H9 (cell line): ENCODE measurements around the gene COMMD1. TPM values are rescaled to one million over a fixed set of nuclear protein-coding genes. Genes with fewer than 3 reads are reported as not detected.

ENCODE experiments used
- DNase-seq: peaks from one replicate; pipeline ENCODE4 v3.0.0-alpha.2; 2017
- H2AFZ ChIP-seq: one replicate; pipeline ENCODE4 v1.6.1; 2013; ENCODE audit warnings: mild to moderate bottlenecking, low read length, control low read depth, moderate library complexity
- H2AK5ac ChIP-seq: 2 replicates; pipeline ENCODE4 v1.6.1; 2013; ENCODE audit warnings: low read length, control low read depth, mixed read lengths; ENCODE audit not compliant: insufficient read length
- H2BK120ac ChIP-seq: one replicate; pipeline ENCODE4 v1.6.1; 2013; ENCODE audit warnings: low read depth, mild to moderate bottlenecking, low read length, control low read depth, inconsistent platforms; ENCODE audit not compliant: poor library complexity, severe bottlenecking
- H2BK12ac ChIP-seq: 2 replicates; pipeline ENCODE4 v1.6.1; 2013; ENCODE audit warnings: low read length, control low read depth, mixed read lengths, low read depth; ENCODE audit not compliant: insufficient read length
- H2BK15ac ChIP-seq: 2 replicates; pipeline ENCODE4 v1.6.1; 2013; ENCODE audit warnings: low read depth, low read length, control low read depth
- H2BK20ac ChIP-seq: one replicate; pipeline ENCODE4 v1.6.1; 2013; ENCODE audit warnings: low read depth, mild to moderate bottlenecking, low read length, control low read depth, inconsistent platforms; ENCODE audit not compliant: poor library complexity, severe bottlenecking
- H2BK5ac ChIP-seq: 2 replicates; pipeline ENCODE4 v1.6.1; 2013; ENCODE audit warnings: low read length, control low read depth, mixed read lengths; ENCODE audit not compliant: insufficient read length
- H3K14ac ChIP-seq: 2 replicates; pipeline ENCODE4 v1.6.1; 2013; ENCODE audit warnings: low read length, control low read depth; ENCODE audit not compliant: insufficient read depth
- H3K18ac ChIP-seq: 2 replicates; pipeline ENCODE4 v1.6.1; 2013; ENCODE audit warnings: low read depth, mild to moderate bottlenecking, mixed read lengths, low read length, control low read depth; ENCODE audit not compliant: insufficient read length
- H3K23ac ChIP-seq: 2 replicates; pipeline ENCODE4 v1.6.1; 2013; ENCODE audit warnings: low read length, control low read depth, mixed read lengths, low read depth; ENCODE audit not compliant: insufficient read length
- H3K23me2 ChIP-seq: 2 replicates; pipeline ENCODE4 v1.6.1; 2013; ENCODE audit warnings: low read depth, mild to moderate bottlenecking, mixed read lengths, low read length, control low read depth; ENCODE audit not compliant: insufficient read length, poor library complexity, severe bottlenecking
- H3K27ac ChIP-seq: 2 replicates; pipeline ENCODE4 v1.5.1; 2013; ENCODE audit warnings: low read length, control low read depth, mixed read lengths, low read depth; ENCODE audit not compliant: insufficient read length
- H3K27me3 ChIP-seq: 2 replicates; pipeline ENCODE4 v1.6.1; 2013; ENCODE audit warnings: low read length, control low read depth, inconsistent platforms; ENCODE audit not compliant: insufficient read depth
- H3K4ac ChIP-seq: 2 replicates; pipeline ENCODE4 v1.6.1; 2013; ENCODE audit warnings: low read depth, mild to moderate bottlenecking, control low read depth, inconsistent platforms, low read length, moderate library complexity
- H3K4me1 ChIP-seq: 2 replicates; pipeline ENCODE4 v1.6.1; 2013; ENCODE audit warnings: low read length, control low read depth, inconsistent platforms; ENCODE audit not compliant: insufficient read depth
- H3K4me2 ChIP-seq: 2 replicates; pipeline ENCODE4 v1.6.1; 2013; ENCODE audit warnings: low read length, control low read depth, mixed read lengths; ENCODE audit not compliant: insufficient read length, insufficient read depth
- H3K56ac ChIP-seq: 2 replicates; pipeline ENCODE4 v1.6.1; 2013; ENCODE audit warnings: low read depth, mild to moderate bottlenecking, mixed read lengths, low read length, control low read depth; ENCODE audit not compliant: insufficient read length
- H3K79me1 ChIP-seq: 2 replicates; pipeline ENCODE4 v1.6.1; 2013; ENCODE audit warnings: low read depth, mild to moderate bottlenecking, moderate library complexity, low read length, control low read depth, inconsistent platforms; ENCODE audit not compliant: insufficient read depth, poor library complexity, severe bottlenecking
- H3K79me2 ChIP-seq: 2 replicates; pipeline ENCODE4 v1.6.1; 2013; ENCODE audit warnings: low read length, control low read depth, inconsistent platforms; ENCODE audit not compliant: insufficient read depth
- H3K9ac ChIP-seq: 2 replicates; pipeline ENCODE4 v1.6.1; 2013; ENCODE audit warnings: low read length, control low read depth, mixed read lengths; ENCODE audit not compliant: insufficient read length; ENCODE audit errors: extremely low read depth
- H3K9me3 ChIP-seq: one replicate; pipeline ENCODE4 v1.6.1; 2013; ENCODE audit warnings: low read depth, low read length, inconsistent platforms; ENCODE audit not compliant: control insufficient read depth
- H3T11ph ChIP-seq: one replicate; pipeline ENCODE4 v1.6.1; 2013; ENCODE audit warnings: mild to moderate bottlenecking, low read length, control low read depth, inconsistent platforms
- H4K20me1 ChIP-seq: one replicate; pipeline ENCODE4 v1.6.1; 2013; ENCODE audit not compliant: control insufficient read depth, insufficient read length, insufficient read depth
- H4K5ac ChIP-seq: 2 replicates; pipeline ENCODE4 v1.6.1; 2013; ENCODE audit warnings: low read depth, mild to moderate bottlenecking, mixed read lengths, low read length, control low read depth; ENCODE audit not compliant: insufficient read length
- H4K8ac ChIP-seq: replicated peaks from 2 replicates; pipeline ENCODE4 v1.6.1; 2013; ENCODE audit warnings: low read length, control low read depth, mixed read lengths, low read depth; ENCODE audit not compliant: insufficient read length
- H4K91ac ChIP-seq: 2 replicates; pipeline ENCODE4 v1.6.1; 2013; ENCODE audit warnings: low read depth, mild to moderate bottlenecking, moderate library complexity, mixed read lengths, low read length, control low read depth; ENCODE audit not compliant: insufficient read length
- H3K27ac Mint-ChIP-seq, 3 experiments: 2 replicates in 2 of 3; 3 replicates in 1 of 3; pipeline ENCODE4 v1.8.0; 2020 to 2021; ENCODE audit warnings: mixed read lengths in 3 of 3, mild to moderate bottlenecking in 1 of 3, moderate library complexity in 1 of 3
- H3K27me3 Mint-ChIP-seq: 2 replicates; pipeline ENCODE4 v1.8.0; 2021; ENCODE audit warnings: low read depth, mild to moderate bottlenecking, moderate library complexity, mixed read lengths
- H3K36me3 Mint-ChIP-seq, 3 experiments: 2 replicates in 2 of 3; 3 replicates in 1 of 3; pipeline ENCODE4 v1.8.0; 2020 to 2021; ENCODE audit warnings: low read depth in 3 of 3, mixed read lengths in 3 of 3; ENCODE audit not compliant: insufficient read depth in 1 of 3
- H3K4me1 Mint-ChIP-seq, 2 experiments: 2 replicates each; pipeline ENCODE4 v1.8.0; 2020; ENCODE audit warnings: mixed read lengths in 2 of 2
- H3K4me3 Mint-ChIP-seq, 2 experiments: 2 replicates in 1 of 2; 3 replicates in 1 of 2; pipeline ENCODE4 v1.8.0; 2020 to 2021; ENCODE audit warnings: mild to moderate bottlenecking in 2 of 2, mixed read lengths in 2 of 2, moderate library complexity in 1 of 2
- H3K9me3 Mint-ChIP-seq, 2 experiments: 2 replicates in 1 of 2; 3 replicates in 1 of 2; pipeline ENCODE4 v1.8.0; 2020; ENCODE audit warnings: mild to moderate bottlenecking in 2 of 2, mixed read lengths in 2 of 2, moderate library complexity in 1 of 2
- WGBS: extraction: QIAGEN DNeasy Blood & Tissue Kit; methylation state at CpG from one replicate; pipeline ENCODE4 v1.1.7; 2013; ENCODE audit warnings: missing lambda C conversion rate, low lambda C conversion rate, mixed read lengths; ENCODE audit not compliant: insufficient read length; ENCODE audit errors: extremely low coverage; 5-methylcytosine and 5-hydroxymethylcytosine counted together
- total RNA-seq: library from RNA; stranded (reverse); gene quantifications from 2 replicates; pipeline ENCODE4 v1.2.1, GENCODE V29; 2021
- TF ChIP-seq, protein P1 (sequence below): fragments of 200-600 bp; sonication (generic); conservative IDR thresholded peaks from 3 replicates; pipeline ENCODE4 v1.8.0; 2021; ENCODE audit warnings: antibody characterized with exemption, mild to moderate bottlenecking

Gene COMMD1
- total RNA-seq, 1 experiment from 2014 or later = 31.5 TPM

DNA sequence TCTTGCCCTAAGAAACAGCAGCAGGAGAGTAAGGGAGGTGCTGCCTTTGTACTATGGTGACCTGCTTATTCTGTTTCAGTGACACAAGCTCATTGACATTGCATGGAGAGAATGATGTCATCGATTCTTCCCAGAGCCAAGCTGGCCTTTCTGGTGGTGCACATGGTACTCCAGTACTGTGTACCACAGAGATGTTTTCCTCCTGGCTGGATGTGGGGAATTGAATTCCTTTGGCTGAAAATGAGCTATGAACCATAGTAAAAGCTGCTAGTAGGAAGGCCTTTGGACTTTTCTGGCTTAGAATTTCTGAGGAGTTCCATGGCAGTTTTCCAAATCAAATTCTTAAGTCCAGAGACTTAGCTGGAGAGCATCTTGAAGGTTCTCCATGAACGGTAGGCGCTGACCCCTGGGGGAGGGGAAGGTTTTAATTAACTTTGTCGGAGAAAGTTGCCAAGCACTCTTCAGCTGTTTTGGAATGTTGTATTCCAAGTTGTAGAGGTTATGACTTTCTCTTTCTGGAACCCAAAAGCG lies 273.3 kb downstream of the COMMD1 start:
- H3K9ac ChIP-seq = no peak overlapping the region
- no peak overlapping the region for H4K91ac ChIP-seq
- H3K79me2 ChIP-seq = no peaks in the 10 kb centered on the region
- no peaks in the 10 kb centered on the region for H3K79me1 ChIP-seq
- H4K5ac ChIP-seq = no peak overlapping the region
- no peak overlapping the region for H2BK12ac ChIP-seq
- no peak overlapping the region for H3K23ac ChIP-seq
- H3K9me3 ChIP-seq = no peaks in the 10 kb centered on the region
- Mint-ChIP-seq H3K27ac (peak overlapping the region in 1 of 3 experiments; percentile 29; a peak in 1 of 7 replicates), H3K9me3 (no peaks in the 10 kb centered on the region; a peak in 2 of 5 replicates), H3K4me3 (no peak overlapping the region), H3K4me1 (peaks cover 16 to 24% of the 10 kb centered on the region in 2 experiments), H3K36me3 (no peaks in the 10 kb centered on the region), H3K27me3 (no peaks in the 10 kb centered on the region)
- H3K27ac ChIP-seq = no peak overlapping the region
- H3K4me1 ChIP-seq = no peaks in the 10 kb centered on the region
- no peaks in the 10 kb centered on the region for H3K23me2 ChIP-seq
- H3K4ac ChIP-seq = no peak overlapping the region
- H3T11ph ChIP-seq = no peak overlapping the region
- H2BK20ac ChIP-seq = no peak overlapping the region
- H4K20me1 ChIP-seq = no peaks in the 10 kb centered on the region
- H3K4me2 ChIP-seq = no peak overlapping the region
- no peak overlapping the region for H3K18ac ChIP-seq
- no peak overlapping the region for H4K8ac ChIP-seq
- TF ChIP-seq, protein P1, sequence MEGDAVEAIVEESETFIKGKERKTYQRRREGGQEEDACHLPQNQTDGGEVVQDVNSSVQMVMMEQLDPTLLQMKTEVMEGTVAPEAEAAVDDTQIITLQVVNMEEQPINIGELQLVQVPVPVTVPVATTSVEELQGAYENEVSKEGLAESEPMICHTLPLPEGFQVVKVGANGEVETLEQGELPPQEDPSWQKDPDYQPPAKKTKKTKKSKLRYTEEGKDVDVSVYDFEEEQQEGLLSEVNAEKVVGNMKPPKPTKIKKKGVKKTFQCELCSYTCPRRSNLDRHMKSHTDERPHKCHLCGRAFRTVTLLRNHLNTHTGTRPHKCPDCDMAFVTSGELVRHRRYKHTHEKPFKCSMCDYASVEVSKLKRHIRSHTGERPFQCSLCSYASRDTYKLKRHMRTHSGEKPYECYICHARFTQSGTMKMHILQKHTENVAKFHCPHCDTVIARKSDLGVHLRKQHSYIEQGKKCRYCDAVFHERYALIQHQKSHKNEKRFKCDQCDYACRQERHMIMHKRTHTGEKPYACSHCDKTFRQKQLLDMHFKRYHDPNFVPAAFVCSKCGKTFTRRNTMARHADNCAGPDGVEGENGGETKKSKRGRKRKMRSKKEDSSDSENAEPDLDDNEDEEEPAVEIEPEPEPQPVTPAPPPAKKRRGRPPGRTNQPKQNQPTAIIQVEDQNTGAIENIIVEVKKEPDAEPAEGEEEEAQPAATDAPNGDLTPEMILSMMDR = no peak
- H2AFZ ChIP-seq = no peak overlapping the region
- no peak overlapping the region for H2BK15ac ChIP-seq
- no peak overlapping the region for H2BK120ac ChIP-seq
- H3K14ac ChIP-seq = no peak overlapping the region
- H2AK5ac ChIP-seq = no peak overlapping the region
- no peak overlapping the region for H2BK5ac ChIP-seq
- WGBS = no CpG with 5 or more reads among the region's 5 CpGs
- H3K56ac ChIP-seq = no peak overlapping the region
- no peaks in the 10 kb centered on the region for H3K27me3 ChIP-seq
- DNase-seq = no peak
